ENCODE measurements around the gene GADD45A. TPM values are rescaled to one million over a fixed set of nuclear protein-coding genes. Genes with fewer than 3 reads are reported as not detected.

GADD45A gene
- polyA plus RNA-seq, 1 of the 3 experiments (the other 2 are of a cell fraction) = 164 TPM

DNA sequence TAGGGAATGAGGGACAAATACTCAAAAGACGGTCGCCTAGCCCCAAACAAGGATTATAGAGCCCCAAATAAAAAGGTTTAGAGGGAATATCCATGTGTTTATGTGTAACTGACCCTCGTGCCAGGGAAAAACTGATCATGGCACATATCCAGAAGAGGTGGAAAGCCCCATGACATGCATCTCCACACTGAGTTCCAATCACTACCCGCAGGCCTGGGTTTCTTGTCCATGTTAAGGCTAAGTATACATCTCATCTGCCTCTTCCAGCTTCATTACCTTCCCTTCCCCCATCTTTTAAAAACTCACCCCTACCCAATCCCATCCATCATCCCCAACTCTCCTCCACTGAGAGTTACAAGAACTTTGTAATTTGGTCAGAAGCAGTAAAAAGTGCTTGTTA, 15.2 kb downstream of the GADD45A start:
- DNase-seq = no peak
- H3K4me1 ChIP-seq (ENCODE audit: control insufficient read depth in 1 of 2, insufficient read depth in 2 of 2, low read depth in 1 of 2, low read length in 1 of 2) = peaks cover 0 to 5% of the 10 kb centered on the region in 2 experiments; a peak in 1 of 4 replicates
- WGBS (ENCODE audit: low lambda C conversion rate) = 82% methylated on average over 4 of the region's 4 CpGs
- TF ChIP-seq FOXM1 (IDR thresholded peaks at IDR 0.05; ENCODE audit: low read depth) (no peak), SMC3 (IDR thresholded peaks at IDR 0.05; ENCODE audit: low read depth, low read length) (no peak), FOSL2 (IDR thresholded peaks at IDR 0.05; ENCODE audit: borderline replicate concordance, low read depth) (no peak), EZH2phosphoT487 (IDR thresholded peaks at IDR 0.05; ENCODE audit: borderline replicate concordance, low read depth) (no peak), EP300 (IDR thresholded peaks at IDR 0.05; ENCODE audit: borderline replicate concordance in 1 of 2, low read depth in 1 of 2, low read length in 1 of 2) (no peak), TAF1 (IDR thresholded peaks at IDR 0.05; ENCODE audit: borderline replicate concordance, low read depth, low read length) (no peak), RXRA (IDR thresholded peaks at IDR 0.05; ENCODE audit: borderline replicate concordance, low read depth) (no peak), TCF12 (IDR thresholded peaks at IDR 0.05) (no peak), USF1 (IDR thresholded peaks at IDR 0.05; ENCODE audit: borderline replicate concordance, low read depth) (no peak), PBX3 (IDR thresholded peaks at IDR 0.05) (no peak), TEAD4 (IDR thresholded peaks at IDR 0.05; ENCODE audit: borderline replicate concordance, insufficient read depth) (no peak), POLR2AphosphoS5 (IDR thresholded peaks at IDR 0.05; ENCODE audit: low read depth, low read length) (no peak), ZBTB33 (IDR thresholded peaks at IDR 0.05; ENCODE audit: borderline replicate concordance, low read depth) (no peak)
- TF ChIP-seq, protein P1, sequence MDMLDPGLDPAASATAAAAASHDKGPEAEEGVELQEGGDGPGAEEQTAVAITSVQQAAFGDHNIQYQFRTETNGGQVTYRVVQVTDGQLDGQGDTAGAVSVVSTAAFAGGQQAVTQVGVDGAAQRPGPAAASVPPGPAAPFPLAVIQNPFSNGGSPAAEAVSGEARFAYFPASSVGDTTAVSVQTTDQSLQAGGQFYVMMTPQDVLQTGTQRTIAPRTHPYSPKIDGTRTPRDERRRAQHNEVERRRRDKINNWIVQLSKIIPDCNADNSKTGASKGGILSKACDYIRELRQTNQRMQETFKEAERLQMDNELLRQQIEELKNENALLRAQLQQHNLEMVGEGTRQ (IDR thresholded peaks at IDR 0.05; ENCODE audit: borderline replicate concordance, low read depth, low read length) = no peak
- TF ChIP-seq, protein P2, sequence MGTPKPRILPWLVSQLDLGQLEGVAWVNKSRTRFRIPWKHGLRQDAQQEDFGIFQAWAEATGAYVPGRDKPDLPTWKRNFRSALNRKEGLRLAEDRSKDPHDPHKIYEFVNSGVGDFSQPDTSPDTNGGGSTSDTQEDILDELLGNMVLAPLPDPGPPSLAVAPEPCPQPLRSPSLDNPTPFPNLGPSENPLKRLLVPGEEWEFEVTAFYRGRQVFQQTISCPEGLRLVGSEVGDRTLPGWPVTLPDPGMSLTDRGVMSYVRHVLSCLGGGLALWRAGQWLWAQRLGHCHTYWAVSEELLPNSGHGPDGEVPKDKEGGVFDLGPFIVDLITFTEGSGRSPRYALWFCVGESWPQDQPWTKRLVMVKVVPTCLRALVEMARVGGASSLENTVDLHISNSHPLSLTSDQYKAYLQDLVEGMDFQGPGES (IDR thresholded peaks at IDR 0.05; ENCODE audit: low read depth, low read length) = no peak
- no peaks in the 10 kb centered on the region for H3K9me3 ChIP-seq
- no peak overlapping the region for H3K4me3 ChIP-seq (ENCODE audit: low read depth in 2 of 2, low read length in 1 of 2)
- no peaks in the 10 kb centered on the region for H3K79me2 ChIP-seq (ENCODE audit: insufficient read depth)
- H3K9ac ChIP-seq = no peak overlapping the region
- H3K9me2 ChIP-seq = no peaks in the 10 kb centered on the region
- peaks cover 26 to 40% of the 10 kb centered on the region in 2 experiments for H3K36me3 ChIP-seq (replicated peaks in 1 of 2; ENCODE audit: control insufficient read depth in 1 of 2, insufficient read depth in 2 of 2, low read length in 1 of 2)
- H4K20me1 ChIP-seq (ENCODE audit: insufficient read depth) = no peaks in the 10 kb centered on the region
- H3K27me3 ChIP-seq (ENCODE audit: insufficient read depth) = no peaks in the 10 kb centered on the region
- H3K27ac ChIP-seq (ENCODE audit: low read depth in 2 of 2, low read length in 1 of 2) = no peak overlapping the region
- POLR2A ChIA-PET = no interaction called here
- H2AFZ ChIP-seq (ENCODE audit: low read depth) = no peak overlapping the region
- CTCF ChIA-PET = interaction anchor here (0.9 to 1.6 kb wide), 6 partner anchors 9 to 168 kb away, joined by 3 to 7 read pairs (median 4); no protein-coding TSS in a partner anchor
- H3F3A ChIP-seq (replicated peaks; ENCODE audit: insufficient read depth) = peaks cover 17% of the 10 kb centered on the region
- H3K4me2 ChIP-seq = no peak overlapping the region

All from SK-N-SH (cell line).